ENCODE data around the gene FRAS1.

- TF ChIP-seq CTCF (IDR thresholded peaks at IDR 0.05; ENCODE audit: poor library complexity, severe bottlenecking) (no peak), POLR2AphosphoS5 (IDR thresholded peaks at IDR 0.05) (no peak), RAD21 (conservative IDR thresholded peaks at IDR 0.05) (no peak), EZH2 (IDR thresholded peaks at IDR 0.05; ENCODE audit: borderline replicate concordance, insufficient read depth, low read length, poor library complexity, severe bottlenecking) (no peak), MXI1 (conservative IDR thresholded peaks at IDR 0.05; ENCODE audit: poor library complexity, severe bottlenecking) (no peak), EP300 (conservative IDR thresholded peaks at IDR 0.05; ENCODE audit: poor library complexity, severe bottlenecking) (no peak)
Observed at GRCh38 chr4:78369679-78370078, 312.6 kb downstream of the FRAS1 start.

All from neural cell (in vitro differentiated cells).